Activated T-helper 1 cell treated with anti-CD3 and anti-CD28 coated beads, Interleukin-12 subunit alpha, Interleukin-12 subunit beta, Interleukin-2, Interleukin-4 antibody, amounts not matched to agents 30 ng/mL and 10 ng/mL and 1 ng/mL, durations not matched to agents 14 hours and 24 hours and 36 hours (primary cell): ENCODE results near the gene DAGLB. TPM values are rescaled to one million over a fixed set of nuclear protein-coding genes. Genes with fewer than 3 reads are reported as not detected.
"Not testable (repeated sequence)": the region's sequence is repeated elsewhere in the genome, so short reads cannot be mapped to it uniquely, and the experiment has no call there.

Experiments used
- DNase-seq: peaks from one replicate; pipeline ENCODE4 v3.0.0; 2021; ENCODE audit warnings: low spot score
- H3K27ac Mint-ChIP-seq: one replicate; pipeline ENCODE4 v1.8.0; 2021; ENCODE audit warnings: mild to moderate bottlenecking, mixed read lengths
- H3K27me3 Mint-ChIP-seq: one replicate; pipeline ENCODE4 v1.8.0; 2022; ENCODE audit warnings: mild to moderate bottlenecking, moderate library complexity, mixed read lengths; ENCODE audit not compliant: insufficient read depth
- H3K36me3 Mint-ChIP-seq: one replicate; pipeline ENCODE4 v1.8.0; 2021; ENCODE audit warnings: low read depth, mixed read lengths
- H3K4me1 Mint-ChIP-seq: one replicate; pipeline ENCODE4 v1.8.0; 2021; ENCODE audit warnings: low read depth, mixed read lengths
- H3K4me3 Mint-ChIP-seq: one replicate; pipeline ENCODE4 v1.8.0; 2021; ENCODE audit warnings: mild to moderate bottlenecking, moderate library complexity, mixed read lengths
- H3K9me3 Mint-ChIP-seq: one replicate; pipeline ENCODE4 v1.8.0; 2021; ENCODE audit warnings: mixed read lengths
- intact Hi-C: fragments of 100-400 bp; cut with micrococcal nuclease; formaldehyde crosslinking; loops from one replicate; pipeline ENCODE4 v1.15.1; 2024
- total RNA-seq: library from RNA; stranded (reverse); gene quantifications from 2 replicates; pipeline ENCODE4 v1.2.3, GENCODE V29; 2022

The DAGLB gene
- total RNA-seq, 1 donor from 2014 or later = 20.3 TPM

DNA sequence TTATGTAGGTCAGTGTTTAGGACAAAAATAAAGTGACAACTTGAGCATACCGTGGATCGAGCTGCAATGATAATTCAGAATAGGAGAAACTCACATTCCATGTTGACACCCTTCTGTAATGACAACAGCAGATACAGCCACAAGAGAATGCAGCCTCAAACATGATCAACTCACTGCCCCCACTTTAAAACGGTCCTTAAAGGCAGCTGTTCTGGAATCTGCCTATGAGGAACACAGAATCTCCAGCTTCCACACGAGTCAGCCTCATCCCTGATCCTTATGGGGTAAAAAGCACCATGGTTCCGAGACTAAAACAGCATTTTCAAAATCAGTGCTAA lies 32.5 kb upstream of the DAGLB start:
- intact Hi-C loops = no loop called here
- peak overlapping the region; percentile 74 for H3K27ac Mint-ChIP-seq

DNA sequence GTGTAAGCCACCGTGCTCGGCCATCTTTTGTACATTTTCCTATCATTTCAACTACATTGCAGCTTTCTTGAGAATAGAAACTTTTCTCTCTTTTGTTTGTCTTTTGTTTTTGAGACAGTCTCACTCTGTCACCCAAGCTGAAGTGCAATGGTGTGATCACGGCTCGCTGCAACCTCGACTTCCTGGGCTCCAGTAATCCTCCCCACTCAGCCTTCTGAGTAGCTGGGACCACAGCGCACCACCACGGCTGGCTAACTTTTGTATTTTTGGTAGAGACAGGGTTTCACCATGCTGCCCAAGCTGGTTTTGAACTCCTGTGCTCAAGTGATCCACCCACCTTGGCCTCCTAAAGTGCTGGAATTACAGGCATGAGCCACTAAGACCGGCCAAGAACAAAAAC lies 31.3 kb upstream of the DAGLB start:
- intact Hi-C loops = no loop called here
- Mint-ChIP-seq H3K4me3 (peak overlapping the region; percentile 13), H3K9me3 (no peaks in the 10 kb centered on the region), H3K27me3 (no peaks in the 10 kb centered on the region), H3K4me1 (peaks cover 80% of the 10 kb centered on the region), H3K27ac (peak overlapping the region; percentile 74), H3K36me3 (peaks cover 21% of the 10 kb centered on the region)
- DNase-seq = no peak

More for the DNA sequence above, 32.5 kb upstream of the DAGLB start:
- Mint-ChIP-seq H3K27me3 (no peaks in the 10 kb centered on the region), H3K36me3 (peaks cover 21% of the 10 kb centered on the region), H3K9me3 (no peaks in the 10 kb centered on the region), H3K4me1 (peaks cover 77% of the 10 kb centered on the region), H3K4me3 (peak overlapping the region; percentile 39)
- DNase-seq = no peak

- intact Hi-C loops = no loop called here
- no peaks in the 10 kb centered on the region for H3K9me3 Mint-ChIP-seq
- H3K4me1 Mint-ChIP-seq = peaks cover 80% of the 10 kb centered on the region
- H3K4me3 Mint-ChIP-seq = no peak overlapping the region
- DNase-seq = no peak
- H3K27ac Mint-ChIP-seq = no peak overlapping the region
- H3K36me3 Mint-ChIP-seq = peaks cover 25% of the 10 kb centered on the region
- H3K27me3 Mint-ChIP-seq = no peaks in the 10 kb centered on the region
Measured at GRCh38 chr7:6478186-6478585, 30.4 kb upstream of the DAGLB start.

- DNase-seq = no peak
- Mint-ChIP-seq H3K4me1 (peaks cover 71% of the 10 kb centered on the region), H3K27ac (no peak overlapping the region), H3K9me3 (no peaks in the 10 kb centered on the region), H3K36me3 (peaks cover 25% of the 10 kb centered on the region), H3K27me3 (no peaks in the 10 kb centered on the region), H3K4me3 (no peak overlapping the region)
- intact Hi-C loops = no loop called here
Measured at GRCh38 chr7:6477318-6477660, 29.5 kb upstream of the DAGLB start.

DNA sequence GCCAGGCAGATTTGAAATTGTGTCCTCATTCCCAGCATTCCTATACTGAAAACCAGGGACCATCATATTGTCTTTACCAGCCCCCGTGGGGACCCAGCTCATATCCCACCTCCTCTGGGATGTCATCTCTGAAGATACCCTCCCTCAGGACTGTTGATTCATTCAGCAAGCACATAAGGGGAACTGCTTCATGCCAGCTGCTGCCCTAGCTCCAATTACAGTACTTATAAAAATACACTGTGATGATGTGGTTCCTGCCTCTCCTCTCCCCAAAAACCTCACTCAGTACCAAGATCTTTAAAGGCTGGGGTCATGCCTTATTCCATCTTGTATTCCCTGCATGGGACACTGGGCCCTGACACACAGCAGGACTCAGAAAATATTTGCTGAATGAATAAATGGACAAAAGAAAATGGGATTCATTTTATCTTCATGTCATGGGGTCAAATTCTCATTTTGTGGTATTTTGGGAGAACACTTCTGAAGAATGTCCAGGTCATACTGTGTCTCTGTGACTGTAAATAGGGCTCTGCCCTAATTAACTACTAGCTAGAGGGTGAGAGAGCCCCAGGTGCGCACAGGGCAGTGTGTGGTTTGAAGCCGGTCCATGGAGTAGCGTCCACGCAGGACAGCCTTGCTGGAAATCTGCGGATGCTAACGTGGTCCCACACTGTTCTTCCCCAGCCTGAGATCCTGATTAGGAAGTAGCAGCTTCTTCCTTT lies 29.0 kb upstream of the DAGLB start:
- intact Hi-C loops = no loop called here
- H3K27me3 Mint-ChIP-seq = no peaks in the 10 kb centered on the region
- H3K27ac Mint-ChIP-seq = no peak overlapping the region
- no peak for DNase-seq
- peaks cover 69% of the 10 kb centered on the region for H3K4me1 Mint-ChIP-seq
- H3K36me3 Mint-ChIP-seq = peaks cover 28% of the 10 kb centered on the region
- no peaks in the 10 kb centered on the region for H3K9me3 Mint-ChIP-seq
- no peak overlapping the region for H3K4me3 Mint-ChIP-seq

- H3K4me1 Mint-ChIP-seq = peaks cover 60% of the 10 kb centered on the region
- H3K36me3 Mint-ChIP-seq = peaks cover 22% of the 10 kb centered on the region
- no peak overlapping the region for H3K4me3 Mint-ChIP-seq
- intact Hi-C loops = no loop called here
- DNase-seq = no peak
- no peaks in the 10 kb centered on the region for H3K27me3 Mint-ChIP-seq
- H3K27ac Mint-ChIP-seq = peak overlapping the region; percentile 34
- no peaks in the 10 kb centered on the region for H3K9me3 Mint-ChIP-seq
Measured at GRCh38 chr7:6475433-6476186, 27.9 kb upstream of the DAGLB start.

- Mint-ChIP-seq H3K27me3 (no peaks in the 10 kb centered on the region), H3K27ac (no peak overlapping the region), H3K4me3 (no peak overlapping the region), H3K9me3 (no peaks in the 10 kb centered on the region), H3K36me3 (peaks cover 40% of the 10 kb centered on the region), H3K4me1 (no peaks in the 10 kb centered on the region)
- no peak for DNase-seq
- intact Hi-C loops = no loop called here
Measured at GRCh38 chr7:6465862-6466261, 18.1 kb upstream of the DAGLB start.

DNA sequence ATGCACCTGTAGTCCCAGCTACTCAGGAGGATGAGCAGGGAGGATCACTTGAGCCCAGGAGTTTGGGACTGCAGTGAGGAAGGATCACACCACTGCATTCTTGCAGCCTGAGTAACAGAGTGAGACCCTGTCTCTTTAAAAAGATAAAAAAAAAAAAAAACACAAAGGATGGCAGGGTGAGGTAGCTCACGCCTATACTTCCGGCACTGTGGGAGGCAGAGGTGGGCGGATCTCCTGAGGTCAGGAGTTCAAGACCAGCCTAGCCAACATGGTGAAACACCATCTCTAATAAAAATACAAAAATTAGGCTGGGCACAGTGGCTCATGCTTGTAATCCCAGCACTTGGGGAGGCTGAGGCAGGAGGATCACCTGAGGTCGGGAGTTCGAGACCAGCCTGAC lies 15.9 kb upstream of the DAGLB start:
- intact Hi-C loops, DNase-seq, H3K27ac Mint-ChIP-seq, H3K4me3 Mint-ChIP-seq, H3K4me1 Mint-ChIP-seq, H3K9me3 Mint-ChIP-seq, H3K27me3 Mint-ChIP-seq: not testable (repeated sequence)
- peaks cover 34% of the 10 kb centered on the region for H3K36me3 Mint-ChIP-seq

DNA sequence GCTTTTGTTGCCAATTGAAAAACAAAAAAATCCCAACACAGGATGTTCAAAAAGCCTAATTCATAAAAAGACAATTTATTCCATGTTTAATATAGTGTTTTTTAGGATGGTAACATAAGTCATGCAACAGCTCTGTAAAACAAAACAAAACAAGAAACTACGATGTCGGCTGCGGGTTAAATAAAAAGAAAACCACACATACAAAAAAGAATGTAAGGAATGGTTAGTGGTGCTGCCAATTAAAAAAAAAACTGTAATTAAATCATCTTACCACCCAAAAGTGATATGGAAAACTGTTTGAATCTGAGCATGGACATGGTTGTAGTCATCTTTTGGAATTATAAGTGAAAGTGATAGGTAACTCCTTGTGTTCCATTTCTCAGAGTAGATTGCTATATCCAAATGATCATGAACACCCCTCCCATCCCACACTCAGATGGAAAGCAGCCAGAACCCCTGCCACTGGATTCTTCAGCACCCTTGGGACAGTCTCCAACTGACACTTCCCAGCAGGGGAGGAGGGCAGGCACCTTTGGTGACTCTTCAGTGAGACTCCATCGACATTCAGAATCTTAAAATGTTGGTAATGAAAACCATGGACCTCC lies 14.3 kb upstream of the DAGLB start:
- DNase-seq = no peak
- Mint-ChIP-seq H3K4me1 (no peaks in the 10 kb centered on the region), H3K27me3 (no peaks in the 10 kb centered on the region), H3K4me3 (no peak overlapping the region), H3K27ac (no peak overlapping the region), H3K9me3 (no peaks in the 10 kb centered on the region), H3K36me3 (peaks cover 27% of the 10 kb centered on the region)
- intact Hi-C loops = no loop called here

DNA sequence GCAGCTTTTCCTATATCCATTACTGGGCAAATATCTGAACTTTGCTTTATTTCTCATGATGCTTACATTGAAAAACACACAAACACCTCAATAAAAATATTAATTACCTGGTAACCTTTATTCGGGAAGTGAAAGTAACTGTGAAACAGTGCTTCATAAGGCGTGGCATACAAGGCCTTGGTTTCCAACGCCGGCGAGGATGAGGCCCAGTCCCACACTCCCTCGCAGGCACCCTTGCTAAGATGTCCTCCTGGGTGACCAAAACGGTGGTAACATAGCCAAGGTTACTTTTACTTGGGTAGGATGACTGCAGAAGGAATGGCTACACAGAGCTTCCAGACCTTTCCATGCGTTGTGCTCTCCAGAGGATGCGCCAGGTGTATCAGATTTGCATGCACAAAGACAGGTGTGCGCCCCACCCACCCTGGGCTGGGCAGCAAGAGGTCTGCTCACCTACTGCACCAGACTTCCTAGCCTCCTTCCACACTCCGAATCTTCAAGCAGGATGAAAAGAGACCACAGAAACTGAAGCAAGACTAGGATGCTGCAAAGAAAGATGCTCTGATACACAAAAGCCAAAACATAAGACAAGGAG lies 13.3 kb upstream of the DAGLB start:
- no peaks in the 10 kb centered on the region for H3K27me3 Mint-ChIP-seq
- H3K4me3 Mint-ChIP-seq = no peak overlapping the region
- H3K27ac Mint-ChIP-seq = no peak overlapping the region
- DNase-seq = no peak
- no peaks in the 10 kb centered on the region for H3K4me1 Mint-ChIP-seq
- H3K9me3 Mint-ChIP-seq = no peaks in the 10 kb centered on the region
- intact Hi-C loops = no loop called here
- peaks cover 21% of the 10 kb centered on the region for H3K36me3 Mint-ChIP-seq

DNA sequence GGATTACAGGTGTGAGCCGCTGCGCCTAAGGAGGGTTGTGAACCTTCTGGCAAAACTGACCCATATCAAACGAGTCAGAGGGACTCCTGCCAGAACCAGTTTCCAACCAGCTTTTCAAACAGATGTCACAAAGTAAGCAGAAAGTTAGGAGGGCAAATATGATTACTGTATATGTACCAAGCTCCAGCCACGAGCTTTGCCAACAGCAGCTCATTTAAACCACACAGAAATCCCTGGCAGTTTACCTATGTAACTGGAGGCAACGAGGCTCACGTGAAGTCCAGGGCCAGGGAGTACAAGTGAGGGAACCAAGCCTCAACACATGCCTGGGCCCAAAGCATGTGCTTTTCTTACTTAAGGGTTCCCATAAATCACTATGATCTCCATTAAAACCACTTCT lies 12.5 kb upstream of the DAGLB start:
- Mint-ChIP-seq H3K4me1 (no peaks in the 10 kb centered on the region), H3K36me3 (peaks cover 15% of the 10 kb centered on the region), H3K4me3 (no peak overlapping the region), H3K9me3 (no peaks in the 10 kb centered on the region), H3K27me3 (no peaks in the 10 kb centered on the region), H3K27ac (no peak overlapping the region)
- no peak for DNase-seq
- intact Hi-C loops = no loop called here

DNA sequence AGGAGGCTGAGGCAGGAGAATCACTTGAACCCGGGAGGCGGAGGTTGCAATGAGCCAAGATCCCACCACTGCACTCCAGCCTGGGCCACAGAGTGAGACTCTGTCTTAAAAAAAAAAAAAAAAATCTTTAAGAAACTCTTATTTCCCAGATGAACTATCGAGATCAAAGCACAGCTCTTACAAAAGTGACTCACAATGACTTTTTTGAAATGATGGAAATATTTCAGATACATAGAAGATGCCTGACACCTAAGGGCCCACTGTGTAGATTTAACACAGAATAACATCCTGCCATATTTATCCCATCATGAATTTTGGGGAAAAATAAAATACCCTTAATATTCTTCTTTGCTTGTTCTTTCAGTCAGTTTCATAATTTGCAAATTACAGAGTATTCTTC lies 10.9 kb upstream of the DAGLB start:
- H3K4me1 Mint-ChIP-seq, DNase-seq, H3K9me3 Mint-ChIP-seq, H3K4me3 Mint-ChIP-seq, intact Hi-C loops, H3K27me3 Mint-ChIP-seq, H3K27ac Mint-ChIP-seq: not testable (repeated sequence)
- peaks cover 15% of the 10 kb centered on the region for H3K36me3 Mint-ChIP-seq

- H3K4me3 Mint-ChIP-seq = no peak overlapping the region
- no peaks in the 10 kb centered on the region for H3K36me3 Mint-ChIP-seq
- no peaks in the 10 kb centered on the region for H3K4me1 Mint-ChIP-seq
- no peaks in the 10 kb centered on the region for H3K27me3 Mint-ChIP-seq
- H3K27ac Mint-ChIP-seq = no peak overlapping the region
- no peak for DNase-seq
- H3K9me3 Mint-ChIP-seq = no peaks in the 10 kb centered on the region
- intact Hi-C loops = no loop called here
Measured at GRCh38 chr7:6453734-6454133, 6.0 kb upstream of the DAGLB start.
